HG03354 (cell line): Measurements from ENCODE around the gene CREM.

Source experiments
- ATAC-seq: cut with Tn5 transposase; IDR thresholded peaks from one replicate; pipeline ENCODE4 v1.9.1; 2021; ENCODE audit warnings: mild to moderate bottlenecking; ENCODE audit not compliant: unreplicated experiment, poor library complexity, severe bottlenecking

CREM gene

DNA sequence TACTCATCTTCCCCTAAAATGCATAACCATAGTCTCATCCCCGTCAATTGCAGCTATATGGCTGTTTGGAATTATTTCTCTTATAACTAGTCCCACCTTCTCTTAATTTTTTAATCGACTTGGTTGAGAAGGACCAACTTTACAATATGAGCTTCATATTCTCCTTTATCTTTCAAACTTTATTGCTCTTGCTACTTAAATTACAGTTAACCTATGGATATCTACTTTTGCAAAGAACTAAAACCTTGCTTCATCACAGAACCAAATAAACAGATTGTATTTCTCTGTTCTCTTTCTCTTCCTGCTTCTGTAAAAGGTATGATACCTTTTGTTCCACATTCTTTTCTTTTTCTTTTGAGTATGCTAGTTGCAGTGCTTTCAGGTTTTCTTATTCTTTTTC, 6.1 kb downstream of the CREM start:
- ATAC-seq: no peak

DNA sequence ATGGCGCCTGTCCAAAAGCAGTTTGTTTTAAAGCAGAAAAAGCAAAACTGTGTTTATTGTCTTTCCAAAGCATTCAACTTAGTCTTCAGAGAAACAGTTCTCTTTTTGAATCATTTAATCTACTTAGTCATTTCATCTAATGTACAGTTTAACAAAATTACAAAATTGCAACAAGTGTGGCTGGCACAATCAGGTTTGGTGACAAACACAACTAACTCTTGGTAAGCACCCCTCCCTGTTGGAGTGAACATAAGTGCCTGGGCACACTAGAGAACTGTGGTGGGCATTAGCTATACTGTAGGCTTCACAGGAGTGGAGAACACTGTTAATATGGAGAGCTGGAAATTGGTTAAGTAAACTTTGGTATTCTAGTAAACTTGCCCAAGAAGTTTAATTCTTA, 6.9 kb downstream of the CREM start:
- ATAC-seq: no peak

DNA sequence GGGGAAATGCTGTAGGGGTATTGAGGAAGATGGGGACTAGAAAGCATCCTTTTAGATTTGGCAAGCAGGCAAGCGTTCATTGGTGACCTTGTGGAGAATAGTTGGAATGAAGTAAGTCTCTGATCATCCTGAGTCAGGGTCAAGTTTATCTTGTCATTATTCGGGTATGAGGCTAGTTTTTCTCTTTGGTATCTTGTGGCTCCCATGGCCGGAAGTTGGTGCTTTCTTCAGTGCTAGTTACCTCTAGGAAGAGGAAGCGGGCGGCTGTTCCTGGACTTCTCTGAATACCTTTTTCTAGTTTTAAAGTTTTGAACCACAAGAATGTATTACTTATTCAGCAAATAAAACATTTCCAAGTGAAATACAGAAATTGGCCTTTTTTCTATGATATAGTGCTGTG, 9.2 kb downstream of the CREM start:
- ATAC-seq: no peak

DNA sequence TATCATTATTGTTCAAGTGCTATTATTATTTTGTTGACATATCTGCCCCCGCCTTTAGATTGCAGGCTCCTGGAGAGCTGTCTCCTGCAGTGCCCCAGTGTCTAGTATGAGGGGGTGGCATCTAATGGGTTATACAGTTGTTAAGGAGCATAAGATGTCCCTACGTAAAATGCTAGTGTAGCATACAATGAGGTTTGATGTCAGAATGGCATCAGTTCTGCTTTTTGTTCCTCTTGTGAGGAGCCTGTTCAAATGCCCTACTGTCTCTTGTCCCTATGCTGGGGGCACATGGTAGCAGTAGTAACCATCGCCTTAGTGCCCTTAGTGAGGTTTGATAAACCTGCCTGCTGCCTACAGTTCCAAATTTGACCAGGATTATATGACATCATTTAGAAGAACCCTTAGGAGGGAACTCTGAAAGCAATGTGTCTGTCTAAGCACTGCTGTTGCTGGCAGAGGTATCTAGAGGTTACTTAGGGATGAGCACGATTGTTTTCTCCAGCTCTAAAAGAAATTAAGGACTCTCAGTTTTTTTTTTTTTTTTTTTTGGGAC, 9.7 kb downstream of the CREM start:
- ATAC-seq: peak; percentile 66

DNA sequence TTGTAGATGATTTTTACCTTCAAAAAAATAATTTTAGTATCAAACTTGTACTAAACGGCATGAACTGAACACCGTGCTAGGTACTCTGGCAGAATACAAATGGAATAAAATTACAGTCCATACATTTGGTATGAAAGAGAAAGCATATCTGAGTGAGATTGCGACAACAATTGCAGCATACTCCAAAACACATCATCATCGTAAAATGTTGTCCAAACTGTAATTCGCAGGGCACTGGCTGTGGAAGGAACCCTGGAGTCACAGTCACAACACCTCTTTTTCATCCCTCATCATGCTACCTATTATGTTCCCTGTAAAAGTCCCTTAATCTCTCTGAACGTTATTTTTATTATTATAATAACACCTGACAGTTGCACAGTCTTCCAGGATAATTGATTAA, 13.5 kb downstream of the CREM start:
- no peak for ATAC-seq

DNA sequence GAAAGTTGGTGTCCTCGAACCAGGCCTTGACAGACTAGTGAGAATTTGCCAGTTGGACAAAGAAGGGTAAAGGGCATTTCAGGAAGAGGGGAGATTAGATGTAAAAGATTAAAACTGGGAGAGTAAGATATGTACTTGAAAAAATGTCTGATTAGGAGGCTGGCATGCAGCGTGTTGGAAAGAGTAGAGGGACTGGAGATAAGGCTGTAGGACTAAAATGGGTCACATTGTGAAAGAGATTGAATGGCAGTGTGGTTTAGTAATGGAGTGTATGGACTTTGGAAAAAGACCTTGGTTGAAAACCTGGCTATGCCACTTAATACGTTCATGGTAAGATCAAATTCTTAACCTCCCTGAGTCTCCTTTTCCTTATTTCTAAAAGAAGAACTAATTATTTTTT, 14.1 kb downstream of the CREM start:
- ATAC-seq: no peak

DNA sequence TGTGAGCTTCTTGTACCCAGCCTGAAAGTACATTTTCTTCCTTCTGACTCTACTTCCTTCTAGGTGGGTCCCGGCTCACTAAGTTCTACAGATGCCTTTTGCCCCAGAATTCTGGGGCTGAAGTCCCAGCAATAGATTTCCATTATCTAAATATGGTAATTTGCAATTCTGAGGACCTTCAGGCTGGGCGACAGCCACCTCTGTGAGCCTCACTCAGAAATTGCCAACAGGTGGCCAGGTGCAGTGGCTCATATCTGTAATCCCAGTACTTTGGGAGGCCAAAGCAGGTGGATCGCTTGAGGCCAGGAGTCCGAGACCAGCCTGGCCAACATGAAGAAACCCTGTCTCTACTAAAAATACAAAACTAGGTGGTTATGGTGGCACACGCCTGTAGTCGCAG, 23.7 kb downstream of the CREM start:
- ATAC-seq: no peak

DNA sequence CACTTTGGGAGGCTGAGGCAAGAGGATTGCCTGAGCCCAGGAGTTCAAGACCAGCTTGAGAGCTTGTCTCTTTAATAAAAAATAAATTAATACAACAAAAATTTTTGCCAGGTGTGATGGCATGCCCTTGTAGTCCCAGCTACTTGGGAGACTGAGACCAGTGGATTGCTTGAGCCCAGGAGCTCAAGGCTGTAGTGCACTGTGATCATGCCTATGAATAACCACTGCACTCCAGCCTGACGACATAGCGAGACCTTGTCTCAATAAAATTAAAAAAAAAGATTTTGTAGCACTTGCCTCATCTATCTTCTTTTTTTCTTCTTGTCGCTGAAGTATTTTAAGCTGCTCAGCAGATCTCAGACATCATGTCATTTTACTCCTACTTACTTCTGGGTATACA, 26.3 kb downstream of the CREM start:
- ATAC-seq: no peak

DNA sequence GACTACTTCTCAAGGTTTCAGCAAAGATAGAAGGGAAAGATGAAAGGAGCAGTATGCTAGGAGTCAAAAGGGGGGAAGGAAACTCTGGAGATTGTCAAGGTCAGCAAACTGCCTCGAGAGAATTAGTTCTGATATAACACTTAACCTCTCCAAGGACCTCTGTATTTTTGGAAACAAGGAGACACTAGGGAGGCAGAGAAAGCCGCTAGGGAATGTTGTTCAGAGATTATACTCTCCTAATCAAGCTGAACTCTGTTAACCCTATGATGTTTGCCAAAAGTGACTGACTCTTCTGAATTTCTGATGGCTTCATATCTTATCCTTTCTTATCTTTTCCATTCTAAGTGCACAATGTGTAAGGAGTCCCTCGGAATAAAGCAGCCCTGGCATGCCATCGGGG, 27.1 kb downstream of the CREM start:
- ATAC-seq: no peak

DNA sequence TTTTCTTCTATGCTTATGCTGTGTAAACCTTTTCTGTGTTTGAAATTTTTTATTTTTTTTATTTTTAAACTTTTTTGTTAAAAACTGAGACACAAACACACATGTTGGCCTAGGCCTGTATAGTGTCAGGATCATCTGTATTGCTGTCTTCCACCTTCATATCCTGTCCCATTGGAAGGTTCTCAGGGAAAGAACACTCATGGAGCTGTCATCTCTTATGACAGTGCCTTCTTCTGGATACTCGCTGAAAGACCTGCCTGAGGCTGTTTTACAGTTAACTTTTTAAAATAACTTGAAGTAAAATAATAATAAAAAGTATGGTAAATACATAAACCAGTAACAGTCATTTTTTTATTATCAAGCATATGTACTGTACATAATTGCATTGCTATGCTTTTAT, 34.1 kb downstream of the CREM start:
- ATAC-seq: no peak

DNA sequence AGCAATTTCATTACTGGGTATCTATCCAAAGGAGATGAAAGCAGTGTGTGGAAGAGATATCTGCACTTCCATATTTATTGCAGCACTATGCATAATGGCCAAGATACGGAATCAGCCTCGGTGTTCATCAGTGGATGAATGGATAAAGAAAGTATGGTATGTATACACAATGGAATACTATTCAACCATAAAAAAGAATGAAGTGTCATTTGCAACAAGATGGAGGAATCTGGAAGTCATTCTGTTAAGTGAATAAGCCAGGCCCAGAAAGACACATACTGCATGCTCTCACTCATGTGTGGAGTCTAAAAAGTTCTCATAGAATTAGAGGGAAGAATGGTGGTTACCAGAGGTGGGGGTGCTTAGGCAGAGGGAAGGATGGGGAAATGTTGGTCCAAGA, 35.3 kb downstream of the CREM start:
- ATAC-seq: no peak

DNA sequence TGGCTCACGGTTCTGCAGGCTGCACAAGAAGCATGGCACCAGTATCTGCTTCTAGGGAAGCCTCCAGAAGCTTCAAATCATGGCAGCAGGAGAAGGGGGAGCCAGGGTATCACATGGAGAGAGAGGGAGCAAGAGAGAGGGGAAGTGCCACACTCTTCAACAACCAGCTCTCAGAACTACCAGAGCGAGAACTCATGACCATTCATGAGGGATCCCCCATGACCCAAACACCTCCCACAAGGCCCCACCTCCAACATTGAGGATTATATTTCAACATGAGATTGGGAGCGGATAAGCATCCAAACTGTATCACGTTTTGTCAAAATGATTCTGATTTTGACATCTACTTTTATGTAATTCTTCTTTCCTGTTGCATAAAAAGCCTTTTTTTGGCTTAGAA, 38.5 kb downstream of the CREM start:
- no peak for ATAC-seq

DNA sequence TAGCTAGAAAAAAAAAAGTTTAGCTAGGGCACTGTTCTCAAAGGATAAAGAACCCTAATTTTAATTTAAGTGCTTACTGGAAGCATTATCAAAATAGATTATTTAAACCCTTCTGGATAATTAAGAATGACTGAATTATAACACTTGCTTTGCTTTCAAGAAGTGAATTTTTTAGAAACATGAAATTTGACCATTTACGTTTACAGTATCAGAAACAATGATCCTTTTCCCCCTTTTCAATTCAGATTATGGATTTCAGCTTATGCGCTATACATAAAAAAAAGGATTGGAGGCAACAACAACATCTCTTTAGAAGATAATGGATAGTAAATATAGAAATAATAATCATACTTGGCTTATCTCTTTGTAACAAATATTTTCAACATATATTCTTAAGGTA, 39.2 kb downstream of the CREM start:
- no peak for ATAC-seq

DNA sequence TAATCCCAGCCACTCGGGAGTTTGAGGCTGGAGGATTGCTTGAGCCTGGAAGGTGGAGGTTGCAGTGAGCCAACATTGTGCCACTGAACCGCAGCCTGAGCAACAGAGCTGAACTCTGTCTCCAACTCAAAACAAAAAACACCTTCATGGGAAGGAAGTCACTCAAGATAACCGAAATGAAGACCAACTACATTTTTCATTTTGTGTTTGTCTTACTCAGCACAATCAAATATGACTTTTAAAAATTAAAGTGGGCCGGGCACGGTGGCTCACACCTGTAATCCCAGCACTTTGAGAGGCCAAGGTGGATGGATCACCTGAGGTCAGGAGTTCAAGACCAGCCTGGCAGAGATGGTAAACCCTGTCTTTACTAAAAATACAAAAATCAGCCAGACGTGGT, 40.0 kb downstream of the CREM start:
- no peak for ATAC-seq

DNA sequence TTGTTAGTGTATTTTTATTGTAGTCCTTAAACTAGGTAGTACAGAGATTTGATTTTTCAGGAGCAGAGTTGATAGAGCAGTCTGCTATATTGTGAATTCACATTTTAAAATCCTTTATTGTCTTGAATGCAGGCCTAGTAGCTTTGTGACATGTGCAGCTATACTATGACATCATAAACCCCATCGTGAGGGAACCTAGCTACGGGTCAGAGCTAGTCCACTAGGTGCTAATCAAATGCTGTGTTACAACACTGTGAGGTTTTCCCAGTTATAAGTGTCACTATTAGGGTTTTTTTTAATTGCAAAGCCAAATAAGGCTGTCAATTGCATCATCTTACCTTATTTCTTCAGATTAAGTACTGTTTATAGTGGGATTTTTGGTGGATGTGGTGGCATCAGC, 40.7 kb downstream of the CREM start:
- no peak for ATAC-seq

DNA sequence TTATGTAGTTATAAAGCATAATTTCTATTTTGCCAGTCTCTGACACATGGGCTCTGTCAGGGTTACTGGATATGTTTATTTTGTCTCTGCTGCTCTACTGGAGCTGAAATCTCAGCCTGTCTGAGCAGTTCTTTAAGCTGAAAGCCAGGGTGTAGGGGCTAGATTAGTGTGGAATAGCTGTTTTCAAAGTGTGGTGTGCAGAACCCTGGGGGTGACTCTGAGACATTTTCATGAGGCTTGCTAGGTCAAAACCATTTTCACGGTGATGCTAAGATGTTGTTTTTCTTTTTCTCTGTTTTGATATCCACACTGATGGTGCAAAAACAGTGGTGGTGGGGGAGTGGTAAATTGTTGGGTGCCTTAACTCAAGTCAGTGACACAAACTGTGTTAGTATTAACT, 45.5 kb downstream of the CREM start:
- no peak for ATAC-seq

DNA sequence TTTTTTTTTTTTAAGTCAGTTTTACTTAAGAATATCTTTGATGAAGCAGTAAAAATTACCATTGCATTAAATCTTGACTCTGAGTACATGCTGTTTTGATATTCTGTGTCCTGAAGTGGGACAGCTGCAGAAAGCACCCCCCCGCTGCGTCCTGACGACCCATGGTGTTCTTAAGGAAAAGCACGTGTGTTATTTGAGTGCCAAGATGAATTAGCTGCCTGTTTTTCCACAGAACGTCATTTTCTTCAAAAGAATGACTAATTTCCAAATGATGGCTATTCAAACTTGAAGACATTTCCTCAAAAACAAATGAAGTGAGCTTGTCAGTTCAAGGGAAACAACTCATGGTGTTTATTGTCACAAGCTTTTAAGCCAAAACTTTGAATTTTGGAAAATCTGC, 45.9 kb downstream of the CREM start:
- no peak for ATAC-seq

DNA sequence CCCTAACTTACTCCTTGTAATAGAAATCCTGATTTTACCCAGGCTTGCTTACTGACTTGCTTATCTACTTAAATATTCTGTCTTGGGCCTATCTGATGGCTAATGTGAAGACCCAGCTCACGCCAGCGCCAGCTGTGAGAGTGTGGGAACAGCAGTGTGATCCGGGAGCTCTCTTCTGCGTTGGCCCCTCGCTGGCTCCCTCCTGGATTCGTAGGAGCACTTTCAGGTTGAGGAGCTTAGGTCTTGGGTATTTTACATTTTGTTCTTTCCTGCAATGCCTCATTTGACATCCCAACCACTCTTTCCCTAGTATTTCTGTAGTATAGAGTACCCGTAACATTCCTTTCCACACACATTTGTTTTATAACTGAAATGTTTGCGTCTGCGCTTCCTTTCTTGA, 51.7 kb downstream of the CREM start:
- ATAC-seq: no peak

DNA sequence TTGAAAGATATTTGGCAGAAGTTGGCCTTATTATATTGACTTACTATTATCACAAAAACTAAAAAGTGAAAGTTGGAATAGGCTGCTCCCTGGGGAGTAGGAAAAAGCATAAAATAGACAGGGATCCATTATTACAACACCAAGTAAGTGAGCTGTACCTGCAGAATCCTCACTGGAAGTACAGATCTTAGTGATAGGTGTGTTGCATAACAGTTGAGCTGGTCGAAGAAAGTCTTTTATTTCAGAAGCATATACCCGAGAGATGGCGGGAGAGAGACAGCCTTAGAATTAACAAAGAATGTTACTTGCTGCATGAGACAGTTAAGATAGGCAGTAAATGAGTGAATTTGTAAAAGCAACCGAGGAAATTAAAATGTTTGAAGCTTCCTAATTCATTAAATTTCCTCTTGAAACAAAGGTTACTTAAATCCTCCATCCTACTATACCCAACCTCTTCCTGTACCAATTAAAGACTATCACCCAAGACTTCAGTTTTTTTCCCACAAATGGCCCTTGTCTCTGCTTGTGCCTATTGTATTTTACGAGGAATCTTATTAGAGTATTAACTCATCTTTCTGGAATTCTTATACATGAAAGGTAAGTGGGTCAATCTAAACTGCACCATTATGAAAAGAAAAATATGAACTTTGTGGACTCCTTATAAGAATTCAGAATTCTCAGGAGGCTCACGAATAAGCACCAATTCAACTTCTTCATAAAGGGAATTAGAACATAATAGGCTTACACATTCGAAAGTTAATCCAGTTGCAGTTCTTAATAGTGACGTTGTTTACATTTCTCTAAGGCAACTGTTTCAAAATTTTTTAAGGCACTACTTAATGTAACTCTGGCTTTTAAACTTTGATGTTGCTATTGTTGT, 56.2 kb downstream of the CREM start:
- ATAC-seq: no peak

DNA sequence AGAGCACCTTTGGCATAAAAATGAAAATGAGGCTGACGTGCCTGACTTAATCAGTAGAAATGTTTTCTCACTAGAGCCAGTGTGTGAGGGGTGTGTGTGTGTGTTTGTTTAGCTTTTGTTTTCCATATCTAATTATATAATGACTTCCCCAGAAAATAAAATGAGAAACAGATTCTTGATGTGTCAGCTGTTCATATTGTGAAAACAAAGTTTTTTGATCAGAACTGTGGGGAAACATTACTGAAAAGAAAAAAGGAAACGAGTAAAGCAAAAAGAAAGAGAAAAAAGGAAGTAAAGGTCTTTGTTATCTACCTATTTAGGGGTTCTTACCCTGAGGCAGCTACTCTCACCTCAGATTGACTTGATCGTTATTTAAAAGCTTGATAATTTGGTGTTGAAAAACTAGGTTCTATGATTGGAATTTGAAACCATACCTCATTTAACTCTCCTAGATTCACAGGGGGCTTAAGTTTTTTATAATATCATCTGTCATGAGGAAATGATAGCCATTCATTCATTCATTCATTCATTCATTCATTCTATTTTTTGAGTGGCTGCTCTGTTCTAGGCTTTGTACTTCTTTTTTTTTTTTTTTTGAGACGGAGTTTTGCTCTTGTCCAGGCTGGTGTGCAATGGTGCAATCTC, 58.0 kb downstream of the CREM start:
- ATAC-seq: peak; percentile 73
